ENCODE data around the gene DMXL2.
"Not testable (repeated sequence)": the region's sequence is repeated elsewhere in the genome, so short reads cannot be mapped to it uniquely, and the experiment has no call there.

Gene DMXL2, protein sequence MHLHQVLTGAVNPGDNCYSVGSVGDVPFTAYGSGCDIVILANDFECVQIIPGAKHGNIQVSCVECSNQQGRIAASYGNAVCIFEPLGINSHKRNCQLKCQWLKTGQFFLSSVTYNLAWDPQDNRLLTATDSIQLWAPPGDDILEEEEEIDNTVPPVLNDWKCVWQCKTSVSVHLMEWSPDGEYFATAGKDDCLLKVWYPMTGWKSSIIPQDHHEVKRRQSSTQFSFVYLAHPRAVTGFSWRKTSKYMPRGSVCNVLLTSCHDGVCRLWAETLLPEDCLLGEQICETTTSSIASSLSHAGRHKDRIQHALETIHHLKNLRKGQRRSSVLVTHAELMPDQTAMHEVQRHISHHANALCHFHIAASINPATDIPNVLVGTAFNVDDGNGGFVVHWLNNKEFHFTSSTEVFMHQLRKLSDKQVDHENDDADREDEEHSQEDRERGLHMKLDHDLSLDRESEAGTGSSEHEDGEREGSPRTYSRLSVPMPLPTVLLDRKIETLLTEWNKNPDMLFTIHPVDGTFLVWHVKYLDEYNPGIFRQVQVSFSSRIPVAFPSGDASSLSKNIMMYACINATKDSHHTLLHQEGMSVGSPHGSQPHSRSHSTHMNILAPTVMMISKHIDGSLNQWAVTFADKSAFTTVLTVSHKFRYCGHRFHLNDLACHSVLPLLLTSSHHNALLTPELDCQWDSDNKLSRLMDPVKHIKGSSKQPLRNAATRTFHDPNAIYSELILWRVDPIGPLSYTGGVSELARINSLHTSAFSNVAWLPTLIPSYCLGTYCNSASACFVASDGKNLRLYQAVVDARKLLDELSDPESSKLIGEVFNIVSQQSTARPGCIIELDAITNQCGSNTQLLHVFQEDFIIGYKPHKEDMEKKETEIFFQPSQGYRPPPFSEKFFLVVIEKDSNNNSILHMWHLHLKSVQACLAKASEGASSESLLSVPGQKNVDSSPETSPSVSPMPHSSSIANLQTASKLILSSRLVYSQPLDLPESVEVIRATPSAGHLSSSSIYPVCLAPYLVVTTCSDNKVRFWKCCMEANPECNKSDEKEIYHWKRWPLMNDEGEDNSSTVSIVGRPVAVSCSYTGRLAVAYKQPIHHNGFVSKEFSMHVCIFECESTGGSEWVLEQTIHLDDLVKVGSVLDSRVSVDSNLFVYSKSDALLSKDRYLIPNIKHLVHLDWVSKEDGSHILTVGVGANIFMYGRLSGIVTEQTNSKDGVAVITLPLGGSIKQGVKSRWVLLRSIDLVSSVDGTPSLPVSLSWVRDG (N-terminal part only)

DNA sequence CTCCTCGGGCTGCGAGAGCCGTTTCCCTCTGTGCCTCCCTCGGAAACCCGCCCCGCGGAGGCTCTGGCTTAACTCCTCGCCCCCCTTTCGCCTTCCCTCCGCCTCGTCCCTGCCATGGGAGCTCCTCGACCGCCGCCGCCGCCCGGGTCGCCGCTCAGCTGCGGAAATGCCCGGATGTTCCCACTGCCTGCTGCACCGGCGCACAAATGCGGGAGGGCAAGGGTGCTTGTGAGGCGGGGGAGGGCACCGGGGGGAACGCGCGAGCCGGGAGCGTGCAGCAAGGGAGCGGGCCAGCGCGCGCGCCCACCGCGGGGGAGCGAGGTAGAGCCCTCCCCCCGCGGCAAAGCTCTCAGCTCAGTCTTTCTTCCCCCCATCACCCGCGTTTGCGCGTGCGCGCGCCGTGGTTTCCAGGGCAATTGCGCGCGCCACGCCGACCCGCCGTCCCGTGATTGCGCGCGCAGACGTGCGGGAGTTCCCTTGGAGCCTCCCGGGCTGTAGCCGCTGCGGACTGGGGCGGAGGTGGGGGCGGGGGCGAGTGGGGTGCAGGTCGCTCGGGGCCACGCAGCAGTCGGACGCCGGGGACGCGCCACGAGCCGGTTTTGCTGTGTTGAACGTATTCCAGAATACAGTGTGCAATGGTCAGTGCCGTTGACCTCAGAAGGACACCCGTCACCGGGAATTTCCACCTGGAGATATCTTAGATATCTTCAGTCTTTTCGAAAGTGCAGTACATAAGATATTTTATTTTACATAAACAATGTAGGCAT, at the start of gene DMXL2:
Gene DMXL2, minus strand, starts transcription at position 168 of the 767 bp plus-strand sequence. CDS start 226 bp downstream, outside the sequence.
- peak; percentile 79 for DNase-seq (ENCODE audit: low spot score)

- DNase-seq (ENCODE audit: low spot score) = peak; percentile 38
Observed at GRCh38 chr15:51672155-51672687, 49.6 kb upstream of the DMXL2 start.

DNA sequence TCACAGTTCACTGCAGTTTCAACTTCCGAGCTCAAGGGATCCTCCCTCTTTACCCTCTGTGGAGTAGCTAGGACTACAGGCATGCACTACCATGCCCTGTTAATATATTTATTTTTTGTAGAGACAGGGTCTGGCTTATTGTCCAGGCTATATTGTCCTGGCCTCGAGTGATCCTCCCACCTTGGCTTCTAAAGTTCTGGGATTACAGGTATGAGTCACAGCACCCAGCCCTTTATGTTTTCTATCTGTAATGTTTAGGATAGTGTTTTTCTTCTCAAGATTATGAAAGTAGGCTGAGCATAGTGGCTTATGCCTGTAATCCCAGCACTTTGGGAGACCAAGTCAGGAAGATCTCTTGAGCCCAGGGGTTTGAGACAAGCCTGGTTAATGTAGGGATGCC, 46.8 kb upstream of the DMXL2 start:
- DNase-seq (ENCODE audit: low spot score) = no peak

DNA sequence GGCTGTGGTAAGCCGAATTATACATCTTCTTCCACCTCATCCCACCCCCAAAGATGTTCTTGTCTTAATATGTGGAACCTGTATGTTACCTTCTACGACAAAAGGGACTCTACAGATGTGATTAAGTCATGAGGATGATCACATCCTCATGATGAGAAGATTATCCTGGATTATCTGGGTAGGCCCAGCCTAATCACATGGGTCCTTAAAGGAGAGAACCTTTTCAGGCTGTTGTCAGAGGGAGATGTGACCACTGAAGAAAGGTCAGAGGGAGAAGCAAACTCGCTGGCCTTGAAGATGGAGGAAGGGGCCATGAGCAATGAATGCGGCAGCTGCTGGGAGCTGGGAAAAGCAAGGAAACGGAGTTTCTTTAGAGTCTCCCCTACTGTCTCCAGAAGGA, 45.9 kb upstream of the DMXL2 start:
- no peak for DNase-seq (ENCODE audit: low spot score)

GRCh38 chr15:51667478-51667877, 44.9 kb upstream of the DMXL2 start:
- no peak for DNase-seq (ENCODE audit: low spot score)

DNA sequence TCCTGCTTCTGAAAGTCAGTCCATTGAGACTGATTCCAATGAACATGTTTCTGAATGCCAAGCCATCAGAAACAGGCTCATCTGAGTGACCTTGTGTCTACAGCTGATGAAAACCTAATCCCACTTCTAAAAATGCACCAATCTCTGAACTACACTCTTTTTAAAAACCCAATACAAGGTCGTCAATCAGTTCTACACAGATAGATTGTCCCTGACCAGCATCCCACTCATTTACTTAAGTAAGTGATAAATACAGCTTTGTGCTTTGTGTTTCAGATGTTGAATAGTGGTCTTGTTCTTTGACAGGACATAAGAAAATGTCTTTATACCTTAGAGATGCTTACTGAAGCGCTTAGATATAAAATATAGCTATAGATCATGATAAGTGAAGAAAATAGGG, 38.5 kb upstream of the DMXL2 start:
- DNase-seq (ENCODE audit: low spot score) = no peak

GRCh38 chr15:51658664-51659063, 36.1 kb upstream of the DMXL2 start:
- DNase-seq (ENCODE audit: low spot score) = no peak

DNA sequence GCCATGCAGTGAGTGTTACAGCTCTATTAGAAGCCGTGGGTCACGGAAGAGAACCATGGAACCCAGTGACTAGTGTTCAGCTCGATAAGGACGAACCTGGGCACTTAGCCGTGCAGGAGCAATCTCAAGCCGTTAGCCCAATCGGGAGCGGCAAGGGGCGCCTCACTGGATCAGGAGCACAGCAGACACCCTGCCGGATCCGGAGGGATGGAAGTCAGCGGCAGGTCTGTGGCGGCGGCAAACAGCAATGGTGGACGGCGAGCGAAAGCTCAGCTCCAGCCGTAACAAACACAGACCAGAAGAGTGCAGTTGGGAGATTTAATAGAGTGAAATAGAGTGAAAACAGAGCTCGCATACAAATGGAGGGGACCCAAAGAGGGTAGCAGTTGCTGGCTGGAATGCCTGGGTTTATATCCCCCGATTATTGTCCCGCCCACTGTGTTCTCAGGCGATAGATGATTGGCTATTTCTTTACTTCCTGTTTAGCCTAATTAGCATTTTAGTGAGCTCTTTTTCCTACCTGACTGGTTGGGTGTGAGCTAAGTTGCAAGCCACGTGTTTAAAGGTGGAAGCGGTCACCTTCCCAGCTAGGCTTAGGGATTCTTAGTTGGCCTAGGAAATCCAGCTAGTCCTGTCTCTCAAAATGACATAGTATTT, 33.0 kb upstream of the DMXL2 start:
- not testable (repeated sequence) for DNase-seq (ENCODE audit: low spot score)

DNA sequence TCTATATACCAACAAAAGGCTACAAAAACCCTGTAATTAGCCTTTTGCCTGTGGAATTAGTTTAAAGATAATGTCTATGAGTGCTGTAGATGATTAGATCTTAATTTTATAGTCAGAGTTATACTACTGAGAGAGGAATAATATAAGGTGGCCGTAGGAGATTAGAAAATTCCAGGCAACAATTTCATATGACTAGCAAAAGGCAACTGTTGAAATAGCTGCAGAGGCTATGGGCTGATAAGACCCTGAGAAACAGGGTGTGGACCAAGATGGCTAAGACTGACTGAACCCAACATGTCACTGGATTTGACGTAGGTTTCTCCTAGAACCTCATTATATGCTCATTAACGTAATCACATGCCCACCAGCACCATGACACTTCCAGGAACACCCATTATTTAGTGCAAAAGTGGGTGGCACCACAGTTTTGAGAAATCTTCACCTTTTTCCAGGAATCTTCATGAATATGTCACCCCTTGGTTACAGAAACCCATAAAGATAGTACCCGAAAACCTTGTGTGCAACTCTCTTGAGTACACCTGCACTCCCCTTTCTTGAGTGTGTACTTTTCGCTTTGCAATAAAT, 29.6 kb upstream of the DMXL2 start:
- DNase-seq (ENCODE audit: low spot score) = no peak

- DNase-seq (ENCODE audit: low spot score) = peak; percentile 91
Observed at GRCh38 chr15:51649659-51650521, 27.3 kb upstream of the DMXL2 start.

DNA sequence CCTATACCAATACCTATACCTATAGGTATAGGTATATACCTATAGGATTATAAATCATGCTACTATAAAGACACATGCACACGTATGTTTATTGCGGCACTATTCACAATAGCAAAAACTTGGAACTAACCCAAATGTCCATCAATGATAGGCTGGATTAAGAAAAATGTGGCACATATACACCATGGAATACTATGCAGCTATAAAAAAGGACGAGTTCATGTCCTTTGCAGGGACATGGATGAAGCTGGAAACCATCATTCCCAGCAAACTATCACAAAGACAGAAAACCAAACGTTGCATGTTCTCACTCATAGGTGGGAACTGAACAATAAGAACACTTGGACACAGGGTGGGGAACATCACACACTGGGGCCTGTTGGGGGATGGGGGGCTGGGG, 26.1 kb upstream of the DMXL2 start:
- not testable (repeated sequence) for DNase-seq (ENCODE audit: low spot score)

DNA sequence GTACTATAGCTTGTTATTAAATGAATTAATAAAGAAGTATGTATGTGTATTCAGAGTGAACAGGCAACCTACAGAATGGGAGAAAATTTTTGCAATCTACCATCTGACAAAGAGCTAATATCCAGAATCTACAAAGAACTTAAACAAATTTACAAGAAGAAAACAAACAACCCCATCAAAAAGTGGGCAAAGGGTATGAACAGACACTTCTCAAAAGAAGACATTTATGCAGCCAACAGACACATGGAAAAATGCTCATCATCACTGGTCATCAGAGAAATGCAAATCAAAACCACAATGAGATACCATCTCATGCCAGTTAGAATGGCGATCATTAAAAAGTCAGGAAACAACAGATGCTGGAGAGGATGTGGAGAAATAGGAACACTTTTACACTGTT, 25.5 kb upstream of the DMXL2 start:
- not testable (repeated sequence) for DNase-seq (ENCODE audit: low spot score)

- peak; percentile 83 for DNase-seq (ENCODE audit: low spot score)
Observed at GRCh38 chr15:51647128-51647562, 24.6 kb upstream of the DMXL2 start.

GRCh38 chr15:51642696-51643095, 20.1 kb upstream of the DMXL2 start:
- DNase-seq (ENCODE audit: low spot score) = no peak

- no peak for DNase-seq (ENCODE audit: low spot score)
Observed at GRCh38 chr15:51641490-51642130, 19.0 kb upstream of the DMXL2 start.

- no peak for DNase-seq (ENCODE audit: low spot score)
Observed at GRCh38 chr15:51634591-51635198, 12.1 kb upstream of the DMXL2 start.

DNA sequence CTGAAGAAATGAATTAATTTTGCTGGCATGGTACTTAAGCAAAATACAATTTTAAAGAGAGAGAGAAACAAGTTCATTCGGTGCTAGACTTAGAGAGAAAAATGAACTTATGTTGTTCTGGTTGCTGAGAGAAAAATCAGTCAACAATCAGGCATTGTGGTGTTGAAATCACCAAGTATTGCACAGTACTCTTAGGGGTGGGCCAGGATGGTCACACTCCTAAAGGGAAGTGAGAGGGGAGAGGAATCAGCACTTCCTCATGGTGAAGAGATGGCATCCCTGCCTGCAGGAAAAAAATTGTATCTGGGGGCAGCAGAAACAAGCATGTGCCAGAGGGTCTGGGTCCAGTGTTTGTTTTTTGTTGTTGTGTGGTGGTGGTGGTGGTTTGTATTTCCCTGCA, 7.0 kb upstream of the DMXL2 start:
- DNase-seq (ENCODE audit: low spot score) = peak; percentile 77

DNA sequence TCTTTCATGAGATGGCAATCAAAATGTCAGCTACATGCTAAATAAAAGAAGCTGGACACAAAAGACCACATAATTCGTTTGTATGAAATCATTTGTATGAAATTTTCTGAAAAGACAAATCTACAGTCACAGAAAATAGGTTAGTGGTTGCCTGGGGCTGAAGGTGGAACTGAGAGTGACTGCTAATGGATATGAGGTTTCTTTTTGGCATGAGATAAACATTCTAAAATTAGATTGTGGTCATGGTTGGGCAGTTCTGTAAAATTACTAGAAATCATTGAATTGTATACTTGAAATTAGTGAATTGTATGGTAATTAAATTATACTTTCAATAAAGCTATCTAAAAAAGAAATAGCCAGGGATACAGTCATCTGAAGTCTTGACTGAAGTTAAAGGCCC, 2.7 kb upstream of the DMXL2 start:
- DNase-seq (ENCODE audit: low spot score) = no peak
